Effector memory CD4-positive, alpha-beta T cell (primary cell): Measurements from ENCODE around the gene NAIP.
"Not testable (repeated sequence)": the region's sequence is repeated elsewhere in the genome, so short reads cannot be mapped to it uniquely, and the experiment has no call there.

Experiments used
- DNase-seq, 3 donors: peaks; one replicate each; pipeline ENCODE4 v3.0.0-alpha.2; 2020
- H3K27ac ChIP-seq: 2 replicates; pipeline ENCODE4 v1.7.0; 2013; ENCODE audit warnings: mild to moderate bottlenecking, low read length, moderate library complexity; ENCODE audit not compliant: insufficient read depth, poor library complexity, severe bottlenecking
- H3K27me3 ChIP-seq: replicated peaks from 2 replicates; pipeline ENCODE4 v1.7.0; 2013; ENCODE audit warnings: mild to moderate bottlenecking, low read length; ENCODE audit not compliant: insufficient read depth, control insufficient read depth, poor library complexity, severe bottlenecking
- H3K36me3 ChIP-seq: 2 replicates; pipeline ENCODE4 v1.7.0; 2013; ENCODE audit warnings: mild to moderate bottlenecking, low read length, moderate library complexity; ENCODE audit not compliant: control insufficient read depth, insufficient read depth
- H3K4me1 ChIP-seq: 2 replicates; pipeline ENCODE4 v1.7.0; 2013; ENCODE audit warnings: low read length, mild to moderate bottlenecking; ENCODE audit not compliant: control insufficient read depth, insufficient read depth, poor library complexity, severe bottlenecking
- H3K4me3 ChIP-seq: 2 replicates; pipeline ENCODE4 v1.7.0; 2013; ENCODE audit warnings: low read length, low read depth, mild to moderate bottlenecking; ENCODE audit not compliant: insufficient read depth, poor library complexity, severe bottlenecking
- H3K9me3 ChIP-seq: 2 replicates; pipeline ENCODE4 v1.7.0; 2013; ENCODE audit warnings: mild to moderate bottlenecking, low read length, moderate library complexity; ENCODE audit not compliant: control insufficient read depth

The NAIP gene

DNA sequence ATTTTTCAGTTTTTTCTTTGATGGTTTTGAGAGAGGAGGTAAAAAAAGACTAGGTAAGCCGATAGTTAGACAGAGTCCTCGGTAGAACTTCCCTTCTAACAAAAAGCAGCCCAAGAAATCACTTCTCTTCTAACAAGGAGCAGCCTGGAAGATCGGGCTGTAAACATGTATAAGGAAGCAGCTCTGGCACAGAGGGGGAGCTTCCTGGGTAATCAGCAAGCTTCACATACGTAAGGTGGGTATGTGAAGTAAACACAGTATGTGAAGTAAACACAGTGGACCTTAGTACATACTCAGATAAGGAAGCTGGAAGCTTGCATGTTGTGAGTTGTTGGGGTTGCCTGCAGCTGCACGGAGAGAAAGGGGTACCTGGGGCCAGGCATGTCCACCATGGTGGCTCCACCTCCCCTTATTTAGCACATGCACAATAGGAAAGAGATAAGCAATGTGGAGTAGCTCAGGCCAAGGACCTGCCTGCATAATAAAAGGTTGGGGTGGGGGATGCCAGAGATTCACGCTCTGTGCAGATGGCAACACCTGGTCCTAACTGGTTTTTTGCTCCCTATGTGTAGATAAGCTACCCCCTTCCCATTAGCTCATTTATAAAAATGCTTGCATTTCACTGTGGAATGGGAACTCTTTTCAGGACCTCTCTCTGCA lies 93.3 kb downstream of the NAIP start:
- not testable (repeated sequence) for H3K9me3 ChIP-seq, H3K36me3 ChIP-seq, H3K27ac ChIP-seq, H3K27me3 ChIP-seq, H3K4me1 ChIP-seq, H3K4me3 ChIP-seq, DNase-seq

DNA sequence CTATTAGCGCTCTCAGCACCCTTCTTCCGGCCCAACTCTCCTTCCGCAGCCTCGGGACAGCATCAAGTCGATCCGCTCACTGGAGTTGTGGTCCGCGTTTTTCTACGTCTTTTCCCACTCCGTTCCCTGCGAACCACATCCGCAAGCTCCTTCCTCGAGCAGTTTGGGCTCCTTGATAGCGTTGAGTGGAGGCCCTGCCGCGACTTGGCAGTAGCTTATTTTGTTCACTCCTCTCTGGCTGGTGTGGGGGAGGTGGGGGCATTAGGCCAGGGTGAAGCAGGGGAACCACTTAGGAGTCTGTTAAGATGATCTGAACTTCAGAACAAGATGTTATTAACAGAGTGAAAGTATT lies 100.0 kb downstream of the NAIP start:
- not testable (repeated sequence) for H3K4me3 ChIP-seq, H3K36me3 ChIP-seq, H3K27ac ChIP-seq, H3K9me3 ChIP-seq, DNase-seq, H3K27me3 ChIP-seq, H3K4me1 ChIP-seq
